ENCODE data around the gene AMER1. TPM values are rescaled to one million over a fixed set of nuclear protein-coding genes. Genes with fewer than 3 reads are reported as not detected.

Gene AMER1
- total and polyA plus RNA-seq, 4 experiments from 2014 or later, result 0.05 to 5.5 (median 5.2) TPM; not detected in 1

GRCh38 chrX:64150775-64151174, 54.7 kb downstream of the AMER1 start:
- no peaks in the 10 kb centered on the region for H3K27me3 Mint-ChIP-seq
- H3K27ac ChIP-seq (ENCODE audit: low read depth, low read length), result no peak overlapping the region
- intact Hi-C loops (cut with micrococcal nuclease), result no loop called here
- CTCF ChIA-PET (ENCODE audit: partially characterized antibody), result no interaction called here
- H3K4me3 ChIP-seq (ENCODE audit: low read length in 2 of 2), result no peak overlapping the region
- DNase-seq, result no peak
- no peaks in the 10 kb centered on the region for H3K4me1 ChIP-seq (ENCODE audit: insufficient read depth, low read length)
- H3K9me3 ChIP-seq (ENCODE audit: control insufficient read depth in 1 of 2, low read length in 2 of 2), result no peaks in the 10 kb centered on the region
- no peaks in the 10 kb centered on the region for H3K27me3 ChIP-seq (ENCODE audit: insufficient read depth, low read length)
- no peak overlapping the region for H3K27ac Mint-ChIP-seq
- peaks cover 2 to 38% (median 21%) of the 10 kb centered on the region in 8 donors for H3K9me3 Mint-ChIP-seq
- no peak overlapping the region for H3K4me3 Mint-ChIP-seq
- H3K36me3 Mint-ChIP-seq, result peaks cover 0 to 1% of the 10 kb centered on the region in 2 donors
- H3K36me3 ChIP-seq (ENCODE audit: insufficient read depth, low read length), result no peaks in the 10 kb centered on the region
- no peaks in the 10 kb centered on the region for H3K4me1 Mint-ChIP-seq
- POLR2A ChIA-PET (ENCODE audit: partially characterized antibody), result no interaction called here

Other genes starting within 250 kb of the AMER1 start
- not detected for gene ASB12, start 24.9 kb upstream of the AMER1 start, total RNA-seq
- under 1 TPM in 1 of 2 donors, not detected in 1; 0.45 TPM for gene ASB12, start 24.9 kb upstream of the AMER1 start, polyA plus RNA-seq
- 1 to 10 TPM; 7.6 to 8.3 TPM for gene MTMR8, start 189.7 kb upstream of the AMER1 start, total RNA-seq
- 1 to 10 TPM; 4.7 to 7.2 TPM for gene MTMR8, start 189.7 kb upstream of the AMER1 start, polyA plus RNA-seq

Measured in CD4-positive, alpha-beta memory T cell (primary cell).